Ascending aorta (tissue), 2 donors: ENCODE results near the gene SLC30A4. TPM values are rescaled to one million over a fixed set of nuclear protein-coding genes. Genes with fewer than 3 reads are reported as not detected.

ENCODE experiments used
- DNase-seq, 2 donors: peaks; one replicate each; pipeline ENCODE4 v3.0.0-alpha.2; 2019; ENCODE audit warnings: low spot score in 2 of 2
- H3K27ac ChIP-seq, 2 donors: fragments of 200-600 bp; sonication (generic); one replicate each; pipeline ENCODE4 v1.5.1; 2016 to 2017; ENCODE audit warnings: mild to moderate bottlenecking in 1 of 2
- H3K27me3 ChIP-seq: fragments of 200-600 bp; sonication (generic); one replicate; pipeline ENCODE4 v1.5.1; 2017
- H3K36me3 ChIP-seq, 2 donors: fragments of 200-600 bp; sonication (generic); one replicate each; pipeline ENCODE4 v1.5.1; 2016
- H3K4me1 ChIP-seq, 2 donors: fragments of 200-600 bp; sonication (generic); one replicate each; pipeline ENCODE4 v1.5.1; 2016 to 2017; ENCODE audit warnings: mild to moderate bottlenecking in 1 of 2
- H3K4me3 ChIP-seq, 2 donors: fragments of 200-600 bp; sonication (generic); one replicate each; pipeline ENCODE4 v1.5.1; 2016 to 2017; ENCODE audit warnings: mild to moderate bottlenecking in 1 of 2
- H3K9me3 ChIP-seq, 2 donors: fragments of 200-600 bp; sonication (generic); one replicate each; pipeline ENCODE4 v1.5.1; 2016
- CTCF ChIP-seq, 3 experiments: fragments of 200-600 bp in 2 of 3; fragments of 450-650 bp in 1 of 3; sonication (generic) in 2 of 3; IDR thresholded peaks; one replicate each; pipeline ENCODE4 v1.5.1; 2016 to 2019; ENCODE audit warnings: antibody characterized with exemption in 3 of 3, mild to moderate bottlenecking in 1 of 3, moderate library complexity in 1 of 3
- intact Hi-C: fragments of 100-400 bp; cut with DNase I; formaldehyde crosslinking; loops from one replicate; pipeline ENCODE4 v1.15.1; 2023
- total RNA-seq: library from RNA; depleted of rRNA; stranded (reverse); fragments of >200 nt; gene quantifications from one replicate; pipeline ENCODE4 v1.1.0, GENCODE V29; 2016

Gene SLC30A4
- total RNA-seq, 1 donor from 2014 or later: 3.4 TPM

GRCh38 chr15:45548753-45549520 lies 26.4 kb upstream of the SLC30A4 start:
- Histone ChIP-seq H3K9me3 (no peaks in the 10 kb centered on the region), H3K27ac (no peak overlapping the region), H3K27me3 (no peaks in the 10 kb centered on the region), H3K4me1 (no peaks in the 10 kb centered on the region), H3K36me3 (no peaks in the 10 kb centered on the region), H3K4me3 (no peak overlapping the region)
- TF ChIP-seq CTCF (IDR thresholded peaks at IDR 0.05): no peak
- DNase-seq: no peak
- intact Hi-C loops: no loop called here

GRCh38 chr15:45546789-45547188 lies 24.2 kb upstream of the SLC30A4 start:
- no peaks in the 10 kb centered on the region for H3K9me3 ChIP-seq
- H3K27ac ChIP-seq: no peak overlapping the region
- H3K4me3 ChIP-seq: no peak overlapping the region
- H3K36me3 ChIP-seq: no peaks in the 10 kb centered on the region
- TF ChIP-seq CTCF (IDR thresholded peaks at IDR 0.05): no peak
- intact Hi-C loops: no loop called here
- no peaks in the 10 kb centered on the region for H3K4me1 ChIP-seq
- no peak for DNase-seq
- H3K27me3 ChIP-seq: no peaks in the 10 kb centered on the region

- intact Hi-C loops: no loop called here
- H3K9me3 ChIP-seq: no peaks in the 10 kb centered on the region
- no peak for TF ChIP-seq CTCF (IDR thresholded peaks at IDR 0.05)
- no peak overlapping the region for H3K4me3 ChIP-seq
- no peaks in the 10 kb centered on the region for H3K27me3 ChIP-seq
- no peaks in the 10 kb centered on the region for H3K4me1 ChIP-seq
- H3K27ac ChIP-seq: no peak overlapping the region
- no peaks in the 10 kb centered on the region for H3K36me3 ChIP-seq
- no peak for DNase-seq
Observed at GRCh38 chr15:45544266-45545023, 21.9 kb upstream of the SLC30A4 start.

- no peak overlapping the region for H3K4me3 ChIP-seq
- H3K9me3 ChIP-seq: no peaks in the 10 kb centered on the region
- H3K27ac ChIP-seq: no peak overlapping the region
- no peak for TF ChIP-seq CTCF (IDR thresholded peaks at IDR 0.05)
- no peaks in the 10 kb centered on the region for H3K36me3 ChIP-seq
- H3K4me1 ChIP-seq: no peaks in the 10 kb centered on the region
- no peak for DNase-seq
- intact Hi-C loops: no loop called here
- no peaks in the 10 kb centered on the region for H3K27me3 ChIP-seq
Observed at GRCh38 chr15:45543051-45543450, 20.5 kb upstream of the SLC30A4 start.

GRCh38 chr15:45540531-45540930 lies 18.0 kb upstream of the SLC30A4 start:
- no peaks in the 10 kb centered on the region for H3K36me3 ChIP-seq
- no peak overlapping the region for H3K27ac ChIP-seq
- intact Hi-C loops: no loop called here
- DNase-seq: no peak
- H3K4me1 ChIP-seq: no peaks in the 10 kb centered on the region
- no peak overlapping the region for H3K4me3 ChIP-seq
- no peaks in the 10 kb centered on the region for H3K9me3 ChIP-seq
- no peak for TF ChIP-seq CTCF (IDR thresholded peaks at IDR 0.05)
- no peaks in the 10 kb centered on the region for H3K27me3 ChIP-seq
